HG02970 (cell line): ENCODE results near the gene MRPS11.
"Not testable (repeated sequence)": the region's sequence is repeated elsewhere in the genome, so short reads cannot be mapped to it uniquely, and the experiment has no call there.

Experiments
- ATAC-seq: cut with Tn5 transposase; IDR thresholded peaks from one replicate; pipeline ENCODE4 v1.9.1; 2021; ENCODE audit warnings: mild to moderate bottlenecking, moderate library complexity, moderate number of reproducible peaks; ENCODE audit not compliant: unreplicated experiment, low FRiP score

Gene MRPS11

GRCh38 chr15:88454867-88455810 lies 12.4 kb upstream of the MRPS11 start:
- peak; percentile 77 for ATAC-seq

- ATAC-seq = no peak
Measured at GRCh38 chr15:88456733-88457132, 10.8 kb upstream of the MRPS11 start.

GRCh38 chr15:88463870-88464532 lies 3.5 kb upstream of the MRPS11 start:
- no peak for ATAC-seq

- no peak for ATAC-seq
Measured at GRCh38 chr15:88465633-88466224, 1.8 kb upstream of the MRPS11 start.

GRCh38 chr15:88467935-88468528 lies 524 bp downstream of the MRPS11 start:
- peak; percentile 4 for ATAC-seq

- not testable (repeated sequence) for ATAC-seq
Measured at GRCh38 chr15:88468721-88469120, 1.2 kb downstream of the MRPS11 start.

GRCh38 chr15:88469321-88469720 lies 1.8 kb downstream of the MRPS11 start:
- ATAC-seq = no peak

- no peak for ATAC-seq
Measured at GRCh38 chr15:88470625-88471372, 3.3 kb downstream of the MRPS11 start.

GRCh38 chr15:88472225-88472624 lies 4.7 kb downstream of the MRPS11 start:
- ATAC-seq = no peak

- not testable (repeated sequence) for ATAC-seq
Measured at GRCh38 chr15:88473661-88474293, 6.3 kb downstream of the MRPS11 start.

GRCh38 chr15:88476635-88477060 lies 9.1 kb downstream of the MRPS11 start:
- ATAC-seq = no peak

GRCh38 chr15:88477126-88477525 lies 9.6 kb downstream of the MRPS11 start:
- ATAC-seq = no peak

- no peak for ATAC-seq
Measured at GRCh38 chr15:88477904-88478303, 10.4 kb downstream of the MRPS11 start.

GRCh38 chr15:88479169-88479568 lies 11.7 kb downstream of the MRPS11 start:
- ATAC-seq = no peak

- ATAC-seq = no peak
Measured at GRCh38 chr15:88480981-88481380, 13.5 kb downstream of the MRPS11 start.

- no peak for ATAC-seq
Measured at GRCh38 chr15:88482263-88482662, 14.8 kb downstream of the MRPS11 start.

GRCh38 chr15:88484682-88485331 lies 17.3 kb downstream of the MRPS11 start:
- no peak for ATAC-seq

GRCh38 chr15:88487178-88487795 lies 19.8 kb downstream of the MRPS11 start:
- no peak for ATAC-seq
